ENCODE results near the gene DPYD.

The DPYD gene

DNA sequence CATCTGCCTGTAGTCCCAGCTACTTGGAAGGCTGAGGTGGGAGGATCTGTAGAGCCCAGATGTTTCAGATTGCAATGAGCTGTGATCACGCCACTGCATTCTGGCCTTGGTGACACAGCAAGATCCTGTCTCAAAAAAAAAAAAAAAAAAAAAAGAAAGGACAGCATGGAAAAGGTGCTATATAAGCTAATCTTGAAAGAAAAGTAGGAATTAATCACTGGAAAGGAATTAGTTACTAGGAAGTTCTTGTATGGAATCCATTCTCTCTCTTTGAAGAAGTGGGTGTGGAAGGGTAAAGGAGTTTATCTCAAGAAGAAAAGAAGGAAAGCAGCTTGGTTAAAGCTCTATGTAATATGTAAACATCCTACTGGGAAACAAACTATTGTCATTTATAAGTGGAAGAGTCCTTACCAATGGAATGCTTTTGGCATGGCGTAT is 339.2 kb downstream of the DPYD start:
- no peaks in the 10 kb centered on the region for H3K4me1 ChIP-seq (ENCODE audit: insufficient read depth, insufficient read length)
- peak; percentile 27 for DNase-seq (ENCODE audit: low read depth, low spot score)
- no peaks in the 10 kb centered on the region for H3K27me3 ChIP-seq (ENCODE audit: insufficient read depth, insufficient read length)
- TF ChIP-seq ZNF274 (IDR thresholded peaks at IDR 0.05; ENCODE audit: low read depth, low read length) (no peak), SUZ12 (IDR thresholded peaks at IDR 0.05; ENCODE audit: extremely low read depth, insufficient read depth, insufficient read length) (no peak), YY1 (IDR thresholded peaks at IDR 0.05; ENCODE audit: insufficient read depth, insufficient read length) (no peak)
- no peaks in the 10 kb centered on the region for H3K36me3 ChIP-seq (ENCODE audit: insufficient read depth, insufficient read length, low read length)
- no peak overlapping the region for H3K9ac ChIP-seq (ENCODE audit: insufficient read length, low read depth)
- no peak overlapping the region for H3K4me3 ChIP-seq (ENCODE audit: insufficient read length, low read depth)
- H3K9me3 ChIP-seq (ENCODE audit: insufficient read depth, low read length), result no peaks in the 10 kb centered on the region

DNA sequence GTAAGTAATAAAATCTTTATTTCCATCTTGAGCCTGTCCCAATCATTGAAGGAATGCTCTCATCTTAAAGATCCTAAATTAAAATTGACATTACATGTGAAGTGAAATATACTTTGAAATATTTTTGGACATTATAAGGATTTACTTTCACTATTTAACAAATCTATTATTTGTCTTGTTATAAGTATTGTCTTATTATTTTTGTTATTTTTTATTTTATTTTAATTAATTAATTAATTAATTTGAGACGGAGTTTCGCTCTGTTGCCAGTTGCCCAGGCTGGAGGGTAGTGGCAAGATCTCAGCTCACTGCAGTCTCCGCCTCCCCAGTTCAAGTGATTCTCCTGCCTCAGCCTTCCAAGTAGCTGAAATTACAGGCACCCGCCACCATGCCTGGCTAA is 343.2 kb downstream of the DPYD start:
- Histone ChIP-seq H3K4me3 (ENCODE audit: insufficient read length, low read depth) (no peak overlapping the region), H3K27me3 (ENCODE audit: insufficient read depth, insufficient read length) (no peaks in the 10 kb centered on the region), H3K9me3 (ENCODE audit: insufficient read depth, low read length) (no peaks in the 10 kb centered on the region), H3K36me3 (ENCODE audit: insufficient read depth, insufficient read length, low read length) (no peaks in the 10 kb centered on the region), H3K9ac (ENCODE audit: insufficient read length, low read depth) (no peak overlapping the region), H3K4me1 (ENCODE audit: insufficient read depth, insufficient read length) (no peaks in the 10 kb centered on the region)
- no peak for TF ChIP-seq ZNF274 (IDR thresholded peaks at IDR 0.05; ENCODE audit: low read depth, low read length)
- TF ChIP-seq YY1 (IDR thresholded peaks at IDR 0.05; ENCODE audit: insufficient read depth, insufficient read length), result no peak
- no peak for TF ChIP-seq SUZ12 (IDR thresholded peaks at IDR 0.05; ENCODE audit: extremely low read depth, insufficient read depth, insufficient read length)
- no peak for DNase-seq (ENCODE audit: low read depth, low spot score)

DNA sequence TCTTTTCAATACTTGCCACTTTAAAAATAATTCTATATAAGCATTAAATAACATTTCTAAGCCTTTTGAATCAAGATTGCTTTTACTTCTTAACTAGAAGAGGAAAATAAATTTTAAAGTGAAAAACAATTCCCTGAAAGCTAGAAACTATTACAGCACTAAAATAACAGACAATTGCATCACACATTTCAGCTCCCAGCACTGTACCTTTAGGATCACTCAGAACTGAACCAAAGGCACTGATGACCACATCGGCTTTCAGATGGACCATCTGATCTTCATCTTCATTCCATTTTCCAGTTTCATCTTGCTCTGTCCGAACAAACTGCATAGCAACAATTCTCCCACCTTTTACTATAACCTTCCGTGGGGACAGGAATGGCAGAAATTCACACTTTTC is 347.3 kb downstream of the DPYD start:
- Histone ChIP-seq H3K9ac (ENCODE audit: insufficient read length, low read depth) (no peak overlapping the region), H3K4me1 (ENCODE audit: insufficient read depth, insufficient read length) (no peaks in the 10 kb centered on the region), H3K4me3 (ENCODE audit: insufficient read length, low read depth) (no peak overlapping the region), H3K9me3 (ENCODE audit: insufficient read depth, low read length) (no peaks in the 10 kb centered on the region), H3K27me3 (ENCODE audit: insufficient read depth, insufficient read length) (no peaks in the 10 kb centered on the region), H3K36me3 (ENCODE audit: insufficient read depth, insufficient read length, low read length) (no peaks in the 10 kb centered on the region)
- DNase-seq (ENCODE audit: low read depth, low spot score), result no peak
- no peak for TF ChIP-seq YY1 (IDR thresholded peaks at IDR 0.05; ENCODE audit: insufficient read depth, insufficient read length)
- no peak for TF ChIP-seq SUZ12 (IDR thresholded peaks at IDR 0.05; ENCODE audit: extremely low read depth, insufficient read depth, insufficient read length)

DNA sequence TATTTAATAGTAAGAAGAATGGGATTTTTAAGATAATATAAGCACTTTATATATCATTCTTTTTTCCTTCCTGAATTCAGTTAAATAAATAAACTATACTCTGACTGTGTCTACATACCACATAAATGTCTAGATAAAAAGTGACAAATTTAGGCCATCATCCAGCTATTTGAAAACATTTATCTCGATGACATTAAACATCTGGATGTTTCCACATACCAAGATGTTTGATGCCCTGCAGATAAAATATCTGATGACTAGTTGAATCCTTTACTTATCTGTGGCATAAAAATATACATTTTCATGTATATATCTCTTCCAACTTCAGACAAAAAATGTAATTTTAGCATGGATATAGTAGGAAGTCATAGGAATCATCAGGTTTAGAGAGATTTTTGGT is 348.3 kb downstream of the DPYD start:
- Histone ChIP-seq H3K4me3 (ENCODE audit: insufficient read length, low read depth) (no peak overlapping the region), H3K9me3 (ENCODE audit: insufficient read depth, low read length) (no peaks in the 10 kb centered on the region), H3K4me1 (ENCODE audit: insufficient read depth, insufficient read length) (no peaks in the 10 kb centered on the region), H3K36me3 (ENCODE audit: insufficient read depth, insufficient read length, low read length) (no peaks in the 10 kb centered on the region), H3K9ac (ENCODE audit: insufficient read length, low read depth) (no peak overlapping the region), H3K27me3 (ENCODE audit: insufficient read depth, insufficient read length) (no peaks in the 10 kb centered on the region)
- no peak for TF ChIP-seq SUZ12 (IDR thresholded peaks at IDR 0.05; ENCODE audit: extremely low read depth, insufficient read depth, insufficient read length)
- no peak for TF ChIP-seq YY1 (IDR thresholded peaks at IDR 0.05; ENCODE audit: insufficient read depth, insufficient read length)
- no peak for TF ChIP-seq ZNF274 (IDR thresholded peaks at IDR 0.05; ENCODE audit: low read depth, low read length)
- DNase-seq (ENCODE audit: low read depth, low spot score), result no peak

DNA sequence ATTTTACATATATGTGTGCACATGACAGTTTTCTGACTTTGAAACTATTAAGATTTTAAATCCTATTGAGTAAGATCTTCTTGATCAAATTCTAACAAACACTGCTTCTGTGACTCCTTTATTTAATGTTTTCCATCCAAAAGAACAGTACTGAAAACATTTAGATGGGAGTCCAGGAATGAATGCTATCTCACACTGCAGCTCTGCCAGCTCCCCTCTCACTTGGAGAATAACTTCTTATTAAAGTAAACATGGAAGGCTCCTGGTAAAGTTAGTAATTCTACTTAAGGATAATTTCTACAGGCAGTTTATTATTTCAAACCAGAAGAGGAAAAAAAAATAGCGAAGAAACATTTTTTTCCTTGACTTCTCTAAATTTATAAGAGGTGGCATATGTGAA is 349.1 kb downstream of the DPYD start:
- no peaks in the 10 kb centered on the region for H3K36me3 ChIP-seq (ENCODE audit: insufficient read depth, insufficient read length, low read length)
- no peaks in the 10 kb centered on the region for H3K4me1 ChIP-seq (ENCODE audit: insufficient read depth, insufficient read length)
- H3K4me3 ChIP-seq (ENCODE audit: insufficient read length, low read depth), result no peak overlapping the region
- no peak for TF ChIP-seq YY1 (IDR thresholded peaks at IDR 0.05; ENCODE audit: insufficient read depth, insufficient read length)
- TF ChIP-seq ZNF274 (IDR thresholded peaks at IDR 0.05; ENCODE audit: low read depth, low read length), result no peak
- TF ChIP-seq SUZ12 (IDR thresholded peaks at IDR 0.05; ENCODE audit: extremely low read depth, insufficient read depth, insufficient read length), result no peak
- no peaks in the 10 kb centered on the region for H3K9me3 ChIP-seq (ENCODE audit: insufficient read depth, low read length)
- no peaks in the 10 kb centered on the region for H3K27me3 ChIP-seq (ENCODE audit: insufficient read depth, insufficient read length)
- DNase-seq (ENCODE audit: low read depth, low spot score), result no peak
- no peak overlapping the region for H3K9ac ChIP-seq (ENCODE audit: insufficient read length, low read depth)

DNA sequence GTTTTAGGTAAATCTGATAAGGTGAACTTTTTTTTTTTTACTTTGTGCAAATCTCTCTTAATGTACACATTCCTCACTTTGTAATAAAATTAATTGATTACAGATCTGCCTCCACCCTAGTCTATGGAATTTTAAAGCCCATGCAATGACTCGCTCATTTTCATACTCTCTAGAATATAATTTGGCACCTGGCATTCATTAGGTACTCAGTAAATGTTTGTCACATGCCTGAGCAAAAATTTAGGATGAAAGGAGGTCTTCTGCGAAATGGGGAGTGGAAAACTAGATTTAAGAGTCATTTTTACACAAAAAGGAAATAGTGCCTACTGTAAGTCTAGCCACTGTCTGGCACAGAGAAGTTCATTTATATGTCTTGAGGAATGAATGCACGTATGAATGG is 350.1 kb downstream of the DPYD start:
- H3K36me3 ChIP-seq (ENCODE audit: insufficient read depth, insufficient read length, low read length), result no peaks in the 10 kb centered on the region
- H3K4me3 ChIP-seq (ENCODE audit: insufficient read length, low read depth), result no peak overlapping the region
- no peaks in the 10 kb centered on the region for H3K9me3 ChIP-seq (ENCODE audit: insufficient read depth, low read length)
- DNase-seq (ENCODE audit: low read depth, low spot score), result no peak
- no peaks in the 10 kb centered on the region for H3K4me1 ChIP-seq (ENCODE audit: insufficient read depth, insufficient read length)
- no peak for TF ChIP-seq SUZ12 (IDR thresholded peaks at IDR 0.05; ENCODE audit: extremely low read depth, insufficient read depth, insufficient read length)
- TF ChIP-seq ZNF274 (IDR thresholded peaks at IDR 0.05; ENCODE audit: low read depth, low read length), result no peak
- no peak for TF ChIP-seq YY1 (IDR thresholded peaks at IDR 0.05; ENCODE audit: insufficient read depth, insufficient read length)
- H3K9ac ChIP-seq (ENCODE audit: insufficient read length, low read depth), result no peak overlapping the region
- H3K27me3 ChIP-seq (ENCODE audit: insufficient read depth, insufficient read length), result no peaks in the 10 kb centered on the region

DNA sequence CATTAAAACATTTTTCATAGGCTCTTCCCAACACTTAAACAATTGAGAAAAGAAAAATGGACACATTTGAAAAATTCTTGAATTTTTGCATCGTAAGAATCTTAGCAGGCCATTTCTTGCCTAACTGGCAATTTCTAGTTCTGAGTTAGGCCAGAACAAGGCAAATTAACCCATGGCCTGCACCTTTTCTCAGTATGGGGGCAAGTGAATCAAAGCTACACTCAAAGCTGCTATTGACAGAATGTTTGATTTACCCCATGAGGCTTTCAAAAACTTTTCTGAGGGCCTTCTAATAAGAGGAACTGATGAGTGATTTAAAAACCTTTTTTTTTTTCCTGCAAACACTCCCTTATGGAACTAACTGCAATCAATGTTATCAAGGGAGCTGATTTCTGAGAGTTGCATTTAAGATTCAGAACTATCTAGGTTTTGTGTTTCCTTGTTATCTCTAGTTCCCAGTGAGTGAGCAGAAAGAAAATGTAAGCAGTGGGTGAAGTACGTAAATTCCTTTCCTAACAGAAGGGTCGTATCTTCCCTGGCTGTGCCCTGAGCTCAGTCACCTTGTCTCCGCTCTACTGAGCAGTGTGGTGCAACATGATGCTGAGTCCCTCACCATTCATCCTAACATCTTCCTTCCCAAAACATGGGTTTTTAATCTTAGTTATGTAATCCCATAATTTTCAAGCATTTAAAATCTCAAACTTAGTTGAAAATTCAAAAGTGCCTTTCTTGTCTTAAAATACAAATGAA is 353.7 kb downstream of the DPYD start:
- no peak overlapping the region for H3K9ac ChIP-seq (ENCODE audit: insufficient read length, low read depth)
- no peaks in the 10 kb centered on the region for H3K4me1 ChIP-seq (ENCODE audit: insufficient read depth, insufficient read length)
- H3K9me3 ChIP-seq (ENCODE audit: insufficient read depth, low read length), result no peaks in the 10 kb centered on the region
- no peak for TF ChIP-seq YY1 (IDR thresholded peaks at IDR 0.05; ENCODE audit: insufficient read depth, insufficient read length)
- H3K36me3 ChIP-seq (ENCODE audit: insufficient read depth, insufficient read length, low read length), result no peaks in the 10 kb centered on the region
- no peak overlapping the region for H3K4me3 ChIP-seq (ENCODE audit: insufficient read length, low read depth)
- H3K27me3 ChIP-seq (ENCODE audit: insufficient read depth, insufficient read length), result no peaks in the 10 kb centered on the region
- no peak for DNase-seq (ENCODE audit: low read depth, low spot score)
